GM12892 (cell line): Measurements from ENCODE around the gene OR2T12.

Experiments used
- DNase-seq: peaks from one replicate; pipeline ENCODE4 v3.0.0; 2011; ENCODE audit not compliant: insufficient read length
- FAIRE-seq: peaks from 2 replicates; lab custom pipeline; 2011; peaks lifted over from hg19 to GRCh38; lab: Jason Lieb, UNC
- POLR2A ChIP-seq: IDR thresholded peaks from 2 replicates; pipeline ENCODE4 v1.6.1; 2011; ENCODE audit warnings: low read depth, low read length, control low read depth
- POLR2AphosphoS5 ChIP-seq: IDR thresholded peaks from 2 replicates; pipeline ENCODE4 v1.6.1; 2011; ENCODE audit warnings: low read depth, low read length, control low read depth
- TAF1 ChIP-seq: IDR thresholded peaks from 2 replicates; pipeline ENCODE4 v1.6.1; 2011; ENCODE audit warnings: low read depth, mild to moderate bottlenecking, control low read depth, low read length, borderline replicate concordance

OR2T12 gene

GRCh38 chr1:248243204-248243603, 60.0 kb downstream of the OR2T12 start:
- peak; percentile 69 for FAIRE-seq
- TF ChIP-seq TAF1 (no peak), POLR2A (no peak), POLR2AphosphoS5 (no peak)
- peak; percentile 12 for DNase-seq
